Lower leg skin (tissue), 3 donors: Measurements from ENCODE around the gene MS4A2.
"Not testable (repeated sequence)": the region's sequence is repeated elsewhere in the genome, so short reads cannot be mapped to it uniquely, and the experiment has no call there.

ENCODE experiments used
- CTCF ChIP-seq, 3 donors: fragments of 450-650 bp; IDR thresholded peaks; one replicate each; pipeline ENCODE4 v1.5.1; 2016; ENCODE audit warnings: antibody characterized with exemption in 3 of 3, mild to moderate bottlenecking in 3 of 3, moderate library complexity in 2 of 3
- POLR2A ChIP-seq, 2 donors: fragments of 450-650 bp; IDR thresholded peaks; one replicate each; pipeline ENCODE4 v1.6.1; 2016 to 2017; ENCODE audit warnings: antibody characterized with exemption in 2 of 2, mild to moderate bottlenecking in 1 of 2, moderate library complexity in 1 of 2

DNA sequence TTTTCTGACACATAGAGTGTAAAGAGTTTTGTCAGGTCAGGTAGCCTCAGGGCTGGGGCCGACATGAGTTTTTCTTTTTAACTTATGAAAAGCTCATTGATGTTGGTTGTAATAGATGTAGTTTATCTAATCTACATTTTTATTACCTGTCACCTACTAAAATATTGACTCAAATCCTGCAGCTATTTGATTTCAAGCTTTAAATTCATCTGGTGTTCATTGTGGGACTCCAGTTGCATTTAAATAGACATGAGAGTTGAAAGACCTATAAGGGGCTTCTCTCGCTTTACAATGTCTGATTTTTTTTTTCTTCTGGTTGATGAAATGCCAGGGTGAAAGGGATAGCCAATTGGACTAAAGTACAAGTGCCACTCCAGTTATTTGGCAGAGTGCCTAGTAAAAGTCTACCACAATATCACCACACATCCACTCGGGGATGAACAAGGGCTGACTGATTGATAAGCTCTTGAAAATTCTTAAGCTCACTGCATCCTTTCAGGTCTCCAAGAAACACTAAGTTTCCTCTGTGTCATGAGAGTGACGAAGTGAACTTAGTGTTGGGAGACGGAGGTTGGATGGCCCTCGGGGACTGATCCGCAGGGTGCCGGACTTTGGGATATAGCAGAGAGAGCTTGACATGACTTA is 16.1 kb downstream of the MS4A2 start:
- not testable (repeated sequence) for TF ChIP-seq POLR2A, CTCF (IDR thresholded peaks at IDR 0.05)
